CD4-positive, CD25-positive, alpha-beta regulatory T cell (primary cell): Measurements from ENCODE around the gene ARL8B. TPM values are rescaled to one million over a fixed set of nuclear protein-coding genes. Genes with fewer than 3 reads are reported as not detected.
"Not testable (repeated sequence)": the region's sequence is repeated elsewhere in the genome, so short reads cannot be mapped to it uniquely, and the experiment has no call there.

ENCODE experiments used
- ATAC-seq, 2 donors: fragments of 150-1000 bp; cut with Tn5 transposase; one replicate each; pipeline ENCODE4 v1.10.0; 2021; ENCODE audit warnings: low read depth in 2 of 2, moderate number of reproducible peaks in 2 of 2, moderate library complexity in 1 of 2
- DNase-seq, 3 donors: peaks; one replicate each; pipeline versions ENCODE4 v3.0.0 to v3.0.0-alpha.2; 2012 to 2022; ENCODE audit warnings: mixed read lengths in 1 of 3
- H3K27ac ChIP-seq: one replicate; pipeline ENCODE4 v1.7.0; 2013; ENCODE audit warnings: mild to moderate bottlenecking, low read length; ENCODE audit not compliant: insufficient read depth, poor library complexity, severe bottlenecking
- H3K27me3 ChIP-seq: one replicate; pipeline ENCODE4 v1.7.0; 2013; ENCODE audit warnings: low read length; ENCODE audit not compliant: control insufficient read depth, insufficient read depth
- H3K36me3 ChIP-seq: one replicate; pipeline ENCODE4 v1.7.0; 2013; ENCODE audit warnings: mild to moderate bottlenecking, low read length, moderate library complexity; ENCODE audit not compliant: control insufficient read depth, insufficient read depth
- H3K4me1 ChIP-seq: 2 replicates; pipeline ENCODE4 v1.7.0; 2013; ENCODE audit warnings: mild to moderate bottlenecking, low read length; ENCODE audit not compliant: insufficient read depth, control insufficient read depth, poor library complexity, severe bottlenecking
- H3K4me3 ChIP-seq: one replicate; pipeline ENCODE4 v1.7.0; 2013; ENCODE audit warnings: low read depth, mild to moderate bottlenecking, low read length, moderate library complexity
- H3K9me3 ChIP-seq, 2 experiments: 1 replicate in 1 of 2; 2 replicates in 1 of 2; pipeline ENCODE4 v1.7.0; 2013; ENCODE audit warnings: low read length in 2 of 2, mild to moderate bottlenecking in 1 of 2, moderate library complexity in 1 of 2; ENCODE audit not compliant: control insufficient read depth in 2 of 2
- H3K27ac Mint-ChIP-seq, 3 donors: one replicate each; pipeline ENCODE4 v1.8.0; 2020 to 2022; ENCODE audit warnings: mild to moderate bottlenecking in 3 of 3, mixed read lengths in 3 of 3, moderate library complexity in 2 of 3
- H3K27me3 Mint-ChIP-seq: one replicate; pipeline ENCODE4 v1.8.0; 2022; ENCODE audit warnings: mild to moderate bottlenecking, mixed read lengths
- H3K36me3 Mint-ChIP-seq: one replicate; pipeline ENCODE4 v1.8.0; 2020; ENCODE audit warnings: mixed read lengths
- H3K4me1 Mint-ChIP-seq, 4 donors: one replicate each; pipeline ENCODE4 v1.8.0; 2020 to 2022; ENCODE audit warnings: mixed read lengths in 4 of 4, mild to moderate bottlenecking in 1 of 4
- H3K4me3 Mint-ChIP-seq, 4 donors: one replicate each; pipeline ENCODE4 v1.8.0; 2020 to 2022; ENCODE audit warnings: mild to moderate bottlenecking in 4 of 4, mixed read lengths in 4 of 4, moderate library complexity in 3 of 4
- H3K9me3 Mint-ChIP-seq, 7 donors: one replicate each; pipeline ENCODE4 v1.8.0; 2020 to 2022; ENCODE audit warnings: mixed read lengths in 7 of 7, mild to moderate bottlenecking in 3 of 7, moderate library complexity in 2 of 7
- polyA plus RNA-seq, 4 donors: library from polyadenylated mRNA; unstranded; fragments of 300-500 nt; fragmentation: Illumina TruSeq; gene quantifications; one replicate each; pipeline ENCODE4 v1.2.3, GENCODE V29; 2021
- total RNA-seq: library from RNA; stranded (reverse); gene quantifications from one replicate; pipeline ENCODE4 v1.2.3, GENCODE V29; 2022

Gene ARL8B
- total RNA-seq (43.0 TPM), polyA plus RNA-seq (10 to 100 TPM; 54.2 to 67.4 (median 57.5) TPM)

GRCh38 chr3:5122030-5122740 lies at the start of gene ARL8B:
ARL8B (plus strand) TSS chr3:5122292; CDS start chr3:5122466, 174 bp downstream.
- Histone ChIP-seq H3K36me3 (no peaks in the 10 kb centered on the region), H3K27me3 (no peaks in the 10 kb centered on the region), H3K4me3 (peak within 1 kb of the TSS; percentile 91), H3K9me3 (no peaks in the 10 kb centered on the region), H3K4me1 (peaks cover 40% of the 10 kb centered on the region), H3K27ac (peak within 1 kb of the TSS; percentile 87)
- no peaks in the 10 kb centered on the region for H3K36me3 Mint-ChIP-seq
- H3K27ac Mint-ChIP-seq = peak within 1 kb of the TSS; percentile 78 to 97 (median 93)
- H3K4me3 Mint-ChIP-seq = peak within 1 kb of the TSS; percentile 77 to 89 (median 89)
- peak; percentile 99 for ATAC-seq
- H3K27me3 Mint-ChIP-seq = no peaks in the 10 kb centered on the region
- peak; percentile 84 to 93 (median 89) for DNase-seq
- H3K9me3 Mint-ChIP-seq = no peaks in the 10 kb centered on the region
- H3K4me1 Mint-ChIP-seq = peaks cover 22 to 50% (median 37%) of the 10 kb centered on the region in 4 donors

GRCh38 chr3:5073374-5074085 lies 48.6 kb upstream of the ARL8B start:
- Histone ChIP-seq H3K4me3 (no peak overlapping the region), H3K27me3 (no peaks in the 10 kb centered on the region), H3K36me3 (no peaks in the 10 kb centered on the region), H3K4me1 (no peaks in the 10 kb centered on the region), H3K27ac (no peak overlapping the region), H3K9me3 (no peaks in the 10 kb centered on the region)
- no peaks in the 10 kb centered on the region for H3K4me1 Mint-ChIP-seq
- no peaks in the 10 kb centered on the region for H3K36me3 Mint-ChIP-seq
- H3K27ac Mint-ChIP-seq = no peak overlapping the region
- H3K9me3 Mint-ChIP-seq = peaks cover 0 to 2% (median 0%) of the 10 kb centered on the region in 7 donors
- H3K27me3 Mint-ChIP-seq = peaks cover 7% of the 10 kb centered on the region
- DNase-seq = no peak
- ATAC-seq = no peak
- no peak overlapping the region for H3K4me3 Mint-ChIP-seq

GRCh38 chr3:5078151-5078550 lies 43.9 kb upstream of the ARL8B start:
- ATAC-seq = no peak
- H3K36me3 ChIP-seq = no peaks in the 10 kb centered on the region

GRCh38 chr3:5079761-5080160 lies 42.3 kb upstream of the ARL8B start:
- Mint-ChIP-seq H3K36me3 (peaks cover 3% of the 10 kb centered on the region), H3K27ac (no peak overlapping the region), H3K27me3 (peaks cover 7% of the 10 kb centered on the region), H3K9me3 (peaks cover 0 to 5% (median 0%) of the 10 kb centered on the region in 7 donors), H3K4me3 (no peak overlapping the region), H3K4me1 (no peaks in the 10 kb centered on the region)
- Histone ChIP-seq H3K9me3 (no peaks in the 10 kb centered on the region), H3K36me3 (no peaks in the 10 kb centered on the region), H3K4me3 (no peak overlapping the region), H3K27ac (no peak overlapping the region), H3K4me1 (no peaks in the 10 kb centered on the region), H3K27me3 (no peaks in the 10 kb centered on the region)
- DNase-seq (no peak), ATAC-seq (no peak)

More at GRCh38 chr3:5078151-5078550, 43.9 kb upstream of the ARL8B start:
- H3K27me3 Mint-ChIP-seq = peaks cover 7% of the 10 kb centered on the region
- no peaks in the 10 kb centered on the region for H3K9me3 Mint-ChIP-seq
- no peak overlapping the region for H3K27ac Mint-ChIP-seq
- H3K4me3 Mint-ChIP-seq = no peak overlapping the region
- DNase-seq = no peak
- no peak overlapping the region for H3K4me3 ChIP-seq
- H3K27me3 ChIP-seq = no peaks in the 10 kb centered on the region
- no peaks in the 10 kb centered on the region for H3K36me3 Mint-ChIP-seq
- no peaks in the 10 kb centered on the region for H3K4me1 Mint-ChIP-seq
- H3K27ac ChIP-seq = no peak overlapping the region
- no peaks in the 10 kb centered on the region for H3K4me1 ChIP-seq
- no peaks in the 10 kb centered on the region for H3K9me3 ChIP-seq

- no peaks in the 10 kb centered on the region for H3K27me3 ChIP-seq
- Mint-ChIP-seq H3K36me3 (peaks cover 3% of the 10 kb centered on the region), H3K4me1 (no peaks in the 10 kb centered on the region), H3K27ac (peak overlapping the region in 1 of 3 donors; percentile 11), H3K27me3 (no peaks in the 10 kb centered on the region), H3K4me3 (peak overlapping the region in 1 of 4 donors; percentile 92), H3K9me3 (peaks cover 0 to 5% (median 0%) of the 10 kb centered on the region in 7 donors)
- no peaks in the 10 kb centered on the region for H3K36me3 ChIP-seq
- H3K9me3 ChIP-seq = no peaks in the 10 kb centered on the region
- DNase-seq (no peak), ATAC-seq (no peak)
- H3K4me1 ChIP-seq = no peaks in the 10 kb centered on the region
- no peak overlapping the region for H3K27ac ChIP-seq
- H3K4me3 ChIP-seq = no peak overlapping the region
These were observed 41.1 kb upstream of the ARL8B start for GRCh38 chr3:5080779-5081550.

GRCh38 chr3:5081973-5082788 lies 39.9 kb upstream of the ARL8B start:
- not testable (repeated sequence) for H3K36me3 Mint-ChIP-seq, H3K4me1 ChIP-seq, H3K36me3 ChIP-seq, H3K9me3 Mint-ChIP-seq, H3K27ac Mint-ChIP-seq, H3K27ac ChIP-seq, H3K27me3 ChIP-seq, H3K27me3 Mint-ChIP-seq, ATAC-seq, H3K4me1 Mint-ChIP-seq, DNase-seq, H3K4me3 Mint-ChIP-seq, H3K9me3 ChIP-seq, H3K4me3 ChIP-seq

GRCh38 chr3:5082789-5083115 lies 39.3 kb upstream of the ARL8B start:
- no peaks in the 10 kb centered on the region for H3K4me1 ChIP-seq
- peaks cover 10% of the 10 kb centered on the region for H3K27me3 Mint-ChIP-seq
- no peaks in the 10 kb centered on the region for H3K4me1 Mint-ChIP-seq
- H3K4me3 ChIP-seq = no peak overlapping the region
- H3K9me3 ChIP-seq = no peaks in the 10 kb centered on the region
- no peak overlapping the region for H3K4me3 Mint-ChIP-seq
- no peak overlapping the region for H3K27ac Mint-ChIP-seq
- DNase-seq (no peak), ATAC-seq (no peak)
- H3K9me3 Mint-ChIP-seq = peaks cover 0 to 5% (median 0%) of the 10 kb centered on the region in 7 donors
- H3K36me3 Mint-ChIP-seq = peaks cover 3% of the 10 kb centered on the region
- H3K36me3 ChIP-seq = no peaks in the 10 kb centered on the region
- peaks cover 2% of the 10 kb centered on the region for H3K27me3 ChIP-seq
- H3K27ac ChIP-seq = no peak overlapping the region
